22Rv1 (cell line): ENCODE results near the gene RPS6KB2.

ENCODE experiments used
- ZFX ChIP-seq: fragments of 450-650 bp; IDR thresholded peaks from 2 replicates; pipeline ENCODE4 v1.6.1; 2017; ENCODE audit warnings: antibody characterized with exemption, borderline replicate concordance
- TF ChIP-seq, protein P1 (sequence below): fragments of 450-650 bp; IDR thresholded peaks from 2 replicates; pipeline ENCODE4 v1.5.1; 2017; ENCODE audit warnings: mild to moderate bottlenecking

DNA sequence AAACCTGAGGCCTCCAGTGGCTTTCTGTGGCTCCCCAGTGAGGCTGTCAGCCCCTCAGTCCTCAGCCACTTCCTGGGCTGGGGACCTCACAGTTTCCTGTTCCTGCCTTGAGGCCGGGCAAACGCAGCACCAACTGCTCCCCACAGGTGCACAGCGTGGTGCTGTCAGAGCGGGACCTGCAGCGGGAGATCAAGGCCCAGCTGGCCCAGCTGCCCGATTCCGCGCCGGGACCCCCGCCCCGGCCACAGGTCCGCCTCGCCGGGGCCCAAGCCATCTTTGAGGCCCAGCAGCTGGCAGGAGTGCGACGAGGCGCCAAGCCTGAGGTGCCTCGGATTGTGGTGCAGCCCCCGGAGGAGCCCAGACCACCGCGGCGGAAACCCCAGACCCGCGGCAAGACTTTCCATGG lies 19.0 kb upstream of the RPS6KB2 start:
- TF ChIP-seq, protein P1, sequence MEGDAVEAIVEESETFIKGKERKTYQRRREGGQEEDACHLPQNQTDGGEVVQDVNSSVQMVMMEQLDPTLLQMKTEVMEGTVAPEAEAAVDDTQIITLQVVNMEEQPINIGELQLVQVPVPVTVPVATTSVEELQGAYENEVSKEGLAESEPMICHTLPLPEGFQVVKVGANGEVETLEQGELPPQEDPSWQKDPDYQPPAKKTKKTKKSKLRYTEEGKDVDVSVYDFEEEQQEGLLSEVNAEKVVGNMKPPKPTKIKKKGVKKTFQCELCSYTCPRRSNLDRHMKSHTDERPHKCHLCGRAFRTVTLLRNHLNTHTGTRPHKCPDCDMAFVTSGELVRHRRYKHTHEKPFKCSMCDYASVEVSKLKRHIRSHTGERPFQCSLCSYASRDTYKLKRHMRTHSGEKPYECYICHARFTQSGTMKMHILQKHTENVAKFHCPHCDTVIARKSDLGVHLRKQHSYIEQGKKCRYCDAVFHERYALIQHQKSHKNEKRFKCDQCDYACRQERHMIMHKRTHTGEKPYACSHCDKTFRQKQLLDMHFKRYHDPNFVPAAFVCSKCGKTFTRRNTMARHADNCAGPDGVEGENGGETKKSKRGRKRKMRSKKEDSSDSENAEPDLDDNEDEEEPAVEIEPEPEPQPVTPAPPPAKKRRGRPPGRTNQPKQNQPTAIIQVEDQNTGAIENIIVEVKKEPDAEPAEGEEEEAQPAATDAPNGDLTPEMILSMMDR, result no peak
- TF ChIP-seq ZFX, result no peak
